Gastroesophageal sphincter (tissue), 3 donors: ENCODE data around the gene GH2.

Experiments used
- POLR2AphosphoS5 ChIP-seq: sonication (generic); formaldehyde crosslinking; IDR thresholded peaks from one replicate; pipeline ENCODE4 v1.6.1; 2017; ENCODE audit warnings: antibody characterized with exemption
- TF ChIP-seq, protein P1 (sequence below), 4 experiments: fragments of 200-600 bp in 2 of 4; fragments of 450-650 bp in 2 of 4; sonication (generic) in 1 of 4; IDR thresholded peaks; one replicate each; pipeline ENCODE4 v1.5.1; 2017 to 2019; ENCODE audit warnings: antibody characterized with exemption in 4 of 4, mild to moderate bottlenecking in 2 of 4, moderate library complexity in 2 of 4

DNA sequence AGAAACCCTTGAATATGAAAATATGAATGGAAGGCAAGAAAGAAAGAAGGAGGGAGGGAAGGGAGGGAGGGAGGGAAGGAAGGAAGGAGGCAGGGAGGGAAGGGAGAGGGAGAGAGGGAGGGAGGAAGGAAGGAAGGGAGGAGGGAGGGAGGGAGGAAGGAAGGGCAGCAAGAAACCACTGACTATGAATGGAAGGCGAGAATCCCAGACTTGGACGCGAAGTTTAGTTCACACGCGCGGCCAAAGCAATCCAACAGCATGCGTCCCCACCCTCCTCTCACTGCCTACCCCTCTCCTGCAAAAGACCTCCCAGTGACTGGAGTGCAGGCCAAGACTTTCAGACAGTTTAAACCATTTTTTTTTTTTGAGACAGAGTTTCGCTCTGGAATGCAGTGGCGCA lies 31.3 kb downstream of the GH2 start:
- TF ChIP-seq POLR2AphosphoS5, result no peak
- TF ChIP-seq, protein P1, sequence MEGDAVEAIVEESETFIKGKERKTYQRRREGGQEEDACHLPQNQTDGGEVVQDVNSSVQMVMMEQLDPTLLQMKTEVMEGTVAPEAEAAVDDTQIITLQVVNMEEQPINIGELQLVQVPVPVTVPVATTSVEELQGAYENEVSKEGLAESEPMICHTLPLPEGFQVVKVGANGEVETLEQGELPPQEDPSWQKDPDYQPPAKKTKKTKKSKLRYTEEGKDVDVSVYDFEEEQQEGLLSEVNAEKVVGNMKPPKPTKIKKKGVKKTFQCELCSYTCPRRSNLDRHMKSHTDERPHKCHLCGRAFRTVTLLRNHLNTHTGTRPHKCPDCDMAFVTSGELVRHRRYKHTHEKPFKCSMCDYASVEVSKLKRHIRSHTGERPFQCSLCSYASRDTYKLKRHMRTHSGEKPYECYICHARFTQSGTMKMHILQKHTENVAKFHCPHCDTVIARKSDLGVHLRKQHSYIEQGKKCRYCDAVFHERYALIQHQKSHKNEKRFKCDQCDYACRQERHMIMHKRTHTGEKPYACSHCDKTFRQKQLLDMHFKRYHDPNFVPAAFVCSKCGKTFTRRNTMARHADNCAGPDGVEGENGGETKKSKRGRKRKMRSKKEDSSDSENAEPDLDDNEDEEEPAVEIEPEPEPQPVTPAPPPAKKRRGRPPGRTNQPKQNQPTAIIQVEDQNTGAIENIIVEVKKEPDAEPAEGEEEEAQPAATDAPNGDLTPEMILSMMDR (IDR thresholded peaks at IDR 0.05), result no peak
